ENCODE measurements around the gene WASHC4.

Gene WASHC4

GRCh38 chr12:105214148-105214547, 106.6 kb downstream of the WASHC4 start:
- DNase-seq: peak; percentile 74

DNA sequence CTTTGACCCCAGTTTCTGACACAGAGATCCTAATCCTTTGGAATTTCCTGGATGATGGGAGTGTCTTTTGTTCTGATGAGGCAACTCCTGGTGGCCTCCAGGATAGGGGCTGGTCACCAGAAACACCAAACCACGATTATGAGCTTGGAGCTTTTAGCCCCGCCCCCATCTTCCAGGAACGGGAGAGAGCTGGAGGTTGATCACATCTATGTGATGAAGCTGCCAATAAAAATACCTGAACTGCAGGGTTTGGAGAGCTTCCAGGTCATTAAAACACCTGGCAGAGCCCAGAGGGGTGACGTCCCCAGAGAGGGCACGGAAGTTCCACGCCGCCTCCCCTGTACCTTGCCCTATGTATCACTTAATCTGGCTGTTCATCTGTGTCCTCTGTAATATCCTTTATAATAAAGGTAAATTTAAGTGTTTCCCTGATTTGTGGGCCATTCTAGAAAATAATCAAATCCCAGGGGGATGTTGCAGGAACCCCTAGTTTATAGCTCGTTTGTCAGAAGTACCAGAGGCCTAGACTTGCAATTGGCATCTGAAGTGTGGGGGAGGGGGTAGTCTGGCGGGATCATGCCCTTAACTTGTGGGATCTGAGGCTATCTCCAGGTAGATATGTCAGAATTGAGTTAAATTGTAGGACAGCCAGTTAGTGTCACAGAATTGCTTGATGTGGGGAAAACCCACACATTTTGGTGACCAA, 107.3 kb downstream of the WASHC4 start:
- DNase-seq: peak; percentile 63

DNA sequence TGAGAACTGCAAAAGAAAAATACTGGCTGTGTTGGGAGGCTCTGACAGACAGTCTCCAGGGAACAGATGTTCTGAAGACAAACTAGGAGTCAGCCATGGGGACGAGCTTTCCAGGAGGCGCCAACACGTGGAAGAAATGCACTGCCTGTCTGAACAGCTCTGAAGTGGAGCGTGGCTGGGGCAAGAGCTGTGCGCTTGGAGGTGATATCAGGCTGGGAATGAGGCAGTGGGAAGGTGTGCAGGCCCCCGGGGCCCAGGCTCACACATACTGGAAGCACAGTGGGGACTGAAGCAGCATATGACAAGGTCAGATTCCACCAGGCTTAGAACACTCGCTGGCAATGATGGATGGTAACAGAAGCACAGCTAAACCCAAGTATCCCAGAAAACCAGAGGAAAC, 110.9 kb downstream of the WASHC4 start:
- DNase-seq: peak; percentile 57
